ENCODE results near the gene LRRC2.
"Not testable (repeated sequence)": the region's sequence is repeated elsewhere in the genome, so short reads cannot be mapped to it uniquely, and the experiment has no call there.

Gene LRRC2

GRCh38 chr3:46539443-46540005 is 26.6 kb downstream of the LRRC2 start:
- TF ChIP-seq CTCF (IDR thresholded peaks at IDR 0.05; ENCODE audit: insufficient read depth, missing control alignments): no peak
- FAIRE-seq (no peak), DNase-seq (ENCODE audit: insufficient read length, low spot score) (no peak)

- no peak for TF ChIP-seq CTCF (IDR thresholded peaks at IDR 0.05; ENCODE audit: insufficient read depth, missing control alignments)
- FAIRE-seq: no peak
Observed at GRCh38 chr3:46538803-46539442, 27.2 kb downstream of the LRRC2 start.

DNA sequence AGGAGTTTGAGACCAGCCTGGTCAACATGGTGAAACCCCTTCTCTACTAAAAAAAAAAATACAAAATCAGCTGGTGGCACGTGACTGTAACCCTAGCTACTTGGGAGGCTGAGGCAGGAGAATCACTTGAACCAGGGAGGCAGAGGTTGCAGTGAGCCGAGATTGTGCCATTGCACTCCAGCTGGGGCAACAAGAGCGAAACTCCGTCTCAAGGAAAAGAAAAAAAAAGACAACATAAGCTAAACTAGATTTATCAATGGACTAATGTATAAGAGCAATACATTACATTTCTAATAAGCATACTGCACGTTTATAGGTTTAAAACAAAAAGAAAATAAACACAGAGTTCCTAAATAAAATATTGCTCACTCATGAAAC is 27.7 kb downstream of the LRRC2 start:
- FAIRE-seq; DNase-seq (ENCODE audit: insufficient read length, low spot score): not testable (repeated sequence)

More at GRCh38 chr3:46538803-46539442, 27.2 kb downstream of the LRRC2 start:
- DNase-seq (ENCODE audit: insufficient read length, low spot score): no peak

- FAIRE-seq (no peak), DNase-seq (ENCODE audit: insufficient read length, low spot score) (no peak)
- TF ChIP-seq CTCF (IDR thresholded peaks at IDR 0.05; ENCODE audit: insufficient read depth, missing control alignments): no peak
Observed at GRCh38 chr3:46537779-46538178, 28.3 kb downstream of the LRRC2 start.

- FAIRE-seq (no peak), DNase-seq (ENCODE audit: insufficient read length, low spot score) (no peak)
- TF ChIP-seq CTCF (IDR thresholded peaks at IDR 0.05; ENCODE audit: insufficient read depth, missing control alignments): no peak
Observed at GRCh38 chr3:46537316-46537715, 28.8 kb downstream of the LRRC2 start.

DNA sequence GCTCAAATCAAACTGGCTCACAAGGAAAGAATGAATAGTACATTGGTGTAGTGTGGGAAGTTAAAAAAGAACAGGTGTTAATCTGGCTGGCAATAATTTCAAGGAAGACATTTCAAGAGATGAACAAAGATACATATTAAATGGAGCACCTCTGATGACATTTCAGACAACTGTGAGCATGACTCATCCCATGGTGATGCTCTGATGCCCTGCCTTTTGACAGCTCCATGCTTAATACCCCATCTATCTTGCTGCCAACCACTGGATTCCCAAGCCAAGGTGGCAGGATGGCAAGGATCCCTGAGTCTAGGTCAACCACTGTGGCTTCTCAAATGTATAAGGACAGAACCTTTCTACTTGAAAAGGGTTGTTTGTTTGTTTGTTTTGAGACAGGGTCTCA is 29.3 kb downstream of the LRRC2 start:
- FAIRE-seq (no peak), DNase-seq (ENCODE audit: insufficient read length, low spot score) (no peak)
- no peak for TF ChIP-seq CTCF (IDR thresholded peaks at IDR 0.05; ENCODE audit: insufficient read depth, missing control alignments)

GRCh38 chr3:46535746-46536145 is 30.4 kb downstream of the LRRC2 start:
- FAIRE-seq (no peak), DNase-seq (ENCODE audit: insufficient read length, low spot score) (no peak)
- no peak for TF ChIP-seq CTCF (IDR thresholded peaks at IDR 0.05; ENCODE audit: insufficient read depth, missing control alignments)

Data from D721Med (cell line).